K562 (cell line): ENCODE measurements around the gene LRRC14B. TPM values are rescaled to one million over a fixed set of nuclear protein-coding genes. Genes with fewer than 3 reads are reported as not detected.

Experiments
- ATAC-seq: fragments of 200-7000 bp; cut with Tn5 transposase; 3 replicates; pipeline ENCODE4 v1.9.1; 2020; ENCODE audit warnings: moderate library complexity
- BruUV-seq: library from RNA; stranded (reverse); fragments of 400-500 nt; replicated peaks from 2 replicates; lab custom pipeline; 2021; lab: Mats Ljungman, UMichigan
- CTCF ChIA-PET: fragments of 300-600 bp; formaldehyde crosslinking; extraction: SDS; loops from one replicate; lab custom pipeline; 2021; ENCODE audit warnings: low intra/inter-chr PET ratio; lab: Yijun Ruan, JAX
- POLR2A ChIA-PET: fragments of 300-600, 350-650 bp; sonication (Branson Sonifier 250); formaldehyde crosslinking; extraction: SDS; loops from one replicate; lab custom pipeline; 2021; ENCODE audit warnings: antibody characterized with exemption, inconsistent platforms; lab: Yijun Ruan, JAX
- DNase-seq, 4 experiments: peaks; one replicate each; pipeline versions ENCODE4 v3.0.0 to v3.0.0-alpha.2; 2011 to 2018; ENCODE audit warnings: low spot score in 3 of 4, mixed read lengths in 3 of 4; ENCODE audit errors: extremely low read depth in 1 of 4
- FAIRE-seq: peaks from 2 replicates; lab custom pipeline; 2011; peaks lifted over from hg19 to GRCh38; lab: Jason Lieb, UNC
- H2AFZ ChIP-seq: 2 replicates; pipeline ENCODE4 v1.6.0; 2011; ENCODE audit warnings: low read depth, low read length, control low read depth, inconsistent platforms
- H3K27ac ChIP-seq: fragments of 200-600 bp; 3 replicates; pipeline ENCODE4 v1.8.0; 2011; ENCODE audit warnings: low read depth, mild to moderate bottlenecking, control low read depth, inconsistent platforms, low read length, moderate library complexity, mixed read lengths; ENCODE audit errors: extremely low read depth
- H3K27me3 ChIP-seq, 2 experiments: fragments of 300-600 bp in 1 of 2; 2 replicates in 1 of 2; 3 replicates in 1 of 2; pipeline versions ENCODE4 v1.6.0 to v1.8.0; 2011; ENCODE audit warnings: inconsistent platforms in 2 of 2, low read length in 2 of 2, mild to moderate bottlenecking in 1 of 2, mixed read lengths in 1 of 2, moderate library complexity in 1 of 2; ENCODE audit not compliant: control insufficient read depth in 2 of 2, insufficient read depth in 2 of 2
- H3K36me3 ChIP-seq: fragments of 300-600 bp; 3 replicates; pipeline ENCODE4 v1.8.0; 2011; ENCODE audit warnings: mild to moderate bottlenecking, low read length, inconsistent platforms; ENCODE audit not compliant: control insufficient read depth, insufficient read depth
- H3K4me1 ChIP-seq, 2 experiments: fragments of 200-600 bp in 1 of 2; replicated peaks in 1 of 2; 2 replicates in 1 of 2; 3 replicates in 1 of 2; pipeline versions ENCODE4 v1.5.1 to v1.8.0; 2011; ENCODE audit warnings: inconsistent platforms in 2 of 2, low read length in 2 of 2, mild to moderate bottlenecking in 1 of 2, mixed read lengths in 1 of 2, moderate library complexity in 1 of 2; ENCODE audit not compliant: control insufficient read depth in 2 of 2, insufficient read depth in 2 of 2
- H3K4me2 ChIP-seq: 2 replicates; pipeline ENCODE4 v1.6.1; 2011; ENCODE audit warnings: low read length, control low read depth, inconsistent platforms, mixed read lengths; ENCODE audit not compliant: insufficient read depth
- H3K4me3 ChIP-seq: fragments of 200-600 bp; sonication (generic), shearing (Covaris generic); 2 replicates; pipeline ENCODE4 v1.5.1; 2016; ENCODE audit warnings: control low read depth, inconsistent platforms
- H3K79me2 ChIP-seq: fragments of 200-600 bp; 3 replicates; pipeline ENCODE4 v1.8.0; 2011; ENCODE audit warnings: low read length, inconsistent platforms; ENCODE audit not compliant: control insufficient read depth, insufficient read depth
- H3K9ac ChIP-seq, 2 experiments: 2 replicates each; pipeline versions ENCODE4 v1.6.0 to v1.6.1; 2011; ENCODE audit warnings: low read depth in 2 of 2, low read length in 2 of 2, control low read depth in 1 of 2, inconsistent platforms in 1 of 2, mild to moderate bottlenecking in 1 of 2, mixed read lengths in 1 of 2; ENCODE audit not compliant: insufficient read depth in 1 of 2
- H3K9me1 ChIP-seq: one replicate; pipeline ENCODE4 v1.6.0; 2011; ENCODE audit warnings: inconsistent platforms, mild to moderate bottlenecking, low read length, moderate library complexity; ENCODE audit not compliant: control insufficient read depth, insufficient read depth
- H3K9me3 ChIP-seq: replicated peaks from 2 replicates; pipeline ENCODE4 v1.5.1; 2011; ENCODE audit warnings: low read depth, low read length, inconsistent platforms; ENCODE audit not compliant: control insufficient read depth, insufficient read depth
- H4K20me1 ChIP-seq: replicated peaks from 2 replicates; pipeline ENCODE4 v1.6.1; 2011; ENCODE audit warnings: low read length, inconsistent platforms, mixed read lengths; ENCODE audit not compliant: control insufficient read depth, insufficient read depth
- CBFA2T2 ChIP-seq: fragments of 450-650 bp; conservative IDR thresholded peaks from 2 replicates; pipeline ENCODE4 v1.6.1; 2017; ENCODE audit warnings: mild to moderate bottlenecking
- CBX2 ChIP-seq: fragments of 200-600 bp; sonication (generic); IDR thresholded peaks from one replicate; pipeline ENCODE4 v1.6.1; 2012; ENCODE audit warnings: mild to moderate bottlenecking, low read length, inconsistent platforms; ENCODE audit not compliant: insufficient read depth, poor library complexity, severe bottlenecking
- CHCHD3 ChIP-seq: fragments of 250-450 bp; sonication (Bioruptor Pico); IDR thresholded peaks from 2 replicates; pipeline ENCODE4 v2.1.2; 2022; ENCODE audit warnings: mild to moderate bottlenecking
- CREB1 ChIP-seq, 2 experiments: sonication (generic) in 1 of 2; formaldehyde crosslinking in 1 of 2; IDR thresholded peaks; 2 replicates each; pipeline versions ENCODE4 v1.6.1 to v1.8.0; 2012 to 2022; ENCODE audit warnings: inconsistent platforms in 1 of 2, mild to moderate bottlenecking in 1 of 2, missing genetic modification reagents in 1 of 2, moderate library complexity in 1 of 2
- ETS1 ChIP-seq: conservative IDR thresholded peaks from 2 replicates; pipeline ENCODE4 v1.6.1; 2011; ENCODE audit warnings: low read depth, mild to moderate bottlenecking, low read length; ENCODE audit not compliant: control insufficient read depth
- GABPB1 ChIP-seq: sonication (generic); formaldehyde crosslinking; IDR thresholded peaks from 2 replicates; pipeline ENCODE4 v1.8.0; 2022; ENCODE audit warnings: mild to moderate bottlenecking, missing genetic modification reagents
- HMGN3 ChIP-seq: IDR thresholded peaks from 2 replicates; pipeline ENCODE4 v1.6.1; 2011; ENCODE audit warnings: borderline replicate concordance, low read depth, mild to moderate bottlenecking, mixed read lengths, low read length; ENCODE audit not compliant: insufficient read length; ENCODE audit errors: extremely low read depth
- MED1 ChIP-seq: sonication (generic); formaldehyde crosslinking; IDR thresholded peaks from 2 replicates; pipeline ENCODE4 v1.8.1; 2023; ENCODE audit warnings: missing genetic modification reagents, borderline replicate concordance
- PCBP1 ChIP-seq: fragments of 200-400 bp; formaldehyde crosslinking; IDR thresholded peaks from 2 replicates; pipeline ENCODE4 v1.6.1; 2018; ENCODE audit warnings: mild to moderate bottlenecking, low read depth, low read length; ENCODE audit not compliant: poor library complexity, severe bottlenecking
- RBM14 ChIP-seq: fragments of 200-400 bp; formaldehyde crosslinking; IDR thresholded peaks from 2 replicates; pipeline ENCODE4 v1.6.1; 2018; ENCODE audit warnings: low read depth, mild to moderate bottlenecking, low read length, moderate library complexity, borderline replicate concordance; ENCODE audit not compliant: insufficient read depth
- RHOXF2B ChIP-seq: fragments of 250-450 bp; sonication (Bioruptor Pico); conservative IDR thresholded peaks from 2 replicates; pipeline ENCODE4 v1.5.1; 2021
- SRF ChIP-seq, 2 experiments: fragments of 250-450, 450-650 bp in 1 of 2; sonication (Bioruptor Pico) in 1 of 2; sonication (generic) in 1 of 2; formaldehyde crosslinking; IDR thresholded peaks; 2 replicates each; pipeline versions ENCODE4 v1.5.0 to v1.5.1; 2020 to 2022; ENCODE audit warnings: mild to moderate bottlenecking in 1 of 2, missing genetic modification reagents in 1 of 2
- ZNF124 ChIP-seq: sonication (generic); formaldehyde crosslinking; IDR thresholded peaks from 2 replicates; pipeline ENCODE4 v1.8.1; 2022; ENCODE audit warnings: missing genetic modification reagents
- ZNF165 ChIP-seq: fragments of 250-450 bp; sonication (Bioruptor Pico); IDR thresholded peaks from 2 replicates; pipeline ENCODE4 v1.4.0; 2020; ENCODE audit warnings: borderline replicate concordance
- ZNF239 ChIP-seq: fragments of 250-450 bp; sonication (Bioruptor Pico); IDR thresholded peaks from 2 replicates; pipeline ENCODE4 v1.4.0; 2020; ENCODE audit warnings: mild to moderate bottlenecking
- WGBS: fragments of 100-300 bp; shearing (Covaris generic); methylation state at CpG from one replicate; pipeline ENCODE4 v1.1.6; 2016; ENCODE audit warnings: low coverage, mixed read lengths; ENCODE audit not compliant: insufficient coverage; ENCODE audit errors: missing lambda C conversion rate; 5-methylcytosine and 5-hydroxymethylcytosine counted together
- in situ Hi-C: fragments of 300-500 bp; cut with MboI; formaldehyde crosslinking; loops from 4 replicates; pipeline ENCODE4 v1.15.0; 2018; ENCODE audit warnings: inconsistent platforms, mixed read lengths
- intact Hi-C: fragments of 100-400 bp; cut with micrococcal nuclease; formaldehyde crosslinking; loops from 2 replicates; pipeline ENCODE4 v1.14.2; 2022
- polyA plus RNA-seq, 8 experiments: library from polyadenylated mRNA; depleted of rRNA in 4 of 8; stranded (reverse) in 5 of 8; unstranded in 3 of 8; fragments of >200 nt; fragmentation: Nextera tagmentation in 2 of 8; fragmentation: Illumina TruSeq in 1 of 8; extraction: Ambion mirVana in 2 of 8; extraction: Trizol in 1 of 8; gene quantifications; 2 replicates each; pipeline versions ENCODE4 v1.2.1 to v1.2.3, GENCODE V29; 2011 to 2014; ENCODE audit warnings: inconsistent platforms in 1 of 8, missing spikeins in 1 of 8
- total RNA-seq, 7 experiments: library from RNA; depleted of rRNA in 6 of 7; stranded (reverse); fragments of >200 nt in 6 of 7; fragmentation: Illumina TruSeq in 2 of 7; extraction: Trizol in 2 of 7; gene quantifications; 2 replicates each; pipeline versions ENCODE4 v1.2.1 to v1.2.3, GENCODE V29; 2011 to 2021; ENCODE audit warnings: low replicate concordance in 1 of 7

The LRRC14B gene
- total and polyA plus RNA-seq, 9 of the 15 experiments (the other 6 are each of a cell fraction or from before 2014, with no cell fraction given), result not detected

- TF ChIP-seq HMGN3 (no peak), CREB1 (IDR thresholded peaks at IDR 0.05) (0 out of 2 replicates have a peak, but pooled peaks have one; percentile 25), CREB1 (CRISPR knock-in tag; IDR thresholded peaks at IDR 0.05) (no peak)
These were observed 20.1 kb upstream of the LRRC14B start (continued) for GRCh38 chr5:170971-171800.

- H2AFZ ChIP-seq, result no peak overlapping the region
- H3K27me3 ChIP-seq, result peaks cover 67 to 93% of the 10 kb centered on the region in 2 experiments
- no peaks in the 10 kb centered on the region for H3K9me3 ChIP-seq
- H3K36me3 ChIP-seq, result no peaks in the 10 kb centered on the region
- intact Hi-C loops, result no loop called here
- H3K4me2 ChIP-seq, result no peak overlapping the region
- no peak for TF ChIP-seq RBM14
- no peak for TF ChIP-seq CHCHD3 (CRISPR knock-in tag)
- no peak for TF ChIP-seq SRF (CRISPR knock-in tag; IDR thresholded peaks at IDR 0.05)
- TF ChIP-seq ZNF239 (CRISPR knock-in tag), result no peak
- TF ChIP-seq ETS1, result no peak
- TF ChIP-seq PCBP1, result no peak
- TF ChIP-seq ZNF124 (CRISPR knock-in tag), result no peak
- no peak for TF ChIP-seq CBFA2T2
- no peak for TF ChIP-seq MED1 (CRISPR knock-in tag)
- TF ChIP-seq GABPB1 (CRISPR knock-in tag), result no peak
- TF ChIP-seq ZNF165 (CRISPR knock-in tag), result no peak
- no peak for TF ChIP-seq RHOXF2B
- no peak for TF ChIP-seq CBX2
- TF ChIP-seq, all 486 proteins: peak for 0
- Histone ChIP-seq H4K20me1 (peaks cover 12% of the 10 kb centered on the region), H3K79me2 (no peaks in the 10 kb centered on the region), H3K27ac (no peak overlapping the region), H3K4me1 (peaks cover 0 to 20% of the 10 kb centered on the region in 2 experiments; a peak in 3 of 5 replicates), H3K4me3 (no peak overlapping the region), H3K9ac (no peak overlapping the region; a peak in 1 of 4 replicates), H3K9me1 (peaks cover 4% of the 10 kb centered on the region)
- ChIA-PET POLR2A (no interaction called here), CTCF (no interaction called here)
- 1% methylated on average over 23 of the region's 23 CpGs for WGBS
- ATAC-seq, result no peak
- in situ Hi-C loops, result no loop called here
- FAIRE-seq, result no peak
- no peak for DNase-seq
- no TSS peak for BruUV-seq
These were observed 19.4 kb upstream of the LRRC14B start for GRCh38 chr5:171801-172331.
